GM19395 (cell line): ENCODE data around the gene OR56B1.
A peak's percentile ranks its signal among the peaks of the same experiment; 100 is the strongest.
"Not testable (repeated sequence)": the region's sequence is repeated elsewhere in the genome, so short reads cannot be mapped to it uniquely, and the experiment has no call there.

ENCODE experiments used
- ATAC-seq: cut with Tn5 transposase; IDR thresholded peaks from one replicate; pipeline ENCODE4 v1.9.1; 2021; ENCODE audit warnings: mild to moderate bottlenecking, moderate library complexity; ENCODE audit not compliant: unreplicated experiment

Gene OR56B1

GRCh38 chr11:5736396-5736795 is at the start of gene OR56B1:
OR56B1 (plus strand) TSS chr11:5736448; CDS start chr11:5736517, 69 bp downstream.
- no peak for ATAC-seq

- no peak for ATAC-seq
Measured at GRCh38 chr11:5688482-5688881, 47.8 kb upstream of the OR56B1 start.

GRCh38 chr11:5689551-5689983 is 46.7 kb upstream of the OR56B1 start, which contains the start of gene TRIM22:
TRIM22 (plus strand) TSS chr11:5689790; CDS start chr11:5696233, 6,443 bp downstream.
- ATAC-seq: peak; percentile 77

GRCh38 chr11:5690216-5690615 is 46.0 kb upstream of the OR56B1 start:
- no peak for ATAC-seq

- ATAC-seq: no peak
Measured at GRCh38 chr11:5690736-5691135, 45.5 kb upstream of the OR56B1 start.

GRCh38 chr11:5691238-5691963 is 44.8 kb upstream of the OR56B1 start:
- ATAC-seq: not testable (repeated sequence)

GRCh38 chr11:5691964-5692361 is 44.3 kb upstream of the OR56B1 start:
- ATAC-seq: no peak

- no peak for ATAC-seq
Measured at GRCh38 chr11:5694642-5695041, 41.6 kb upstream of the OR56B1 start.

- ATAC-seq: no peak
Measured at GRCh38 chr11:5695580-5695979, 40.7 kb upstream of the OR56B1 start.

- ATAC-seq: no peak
Measured at GRCh38 chr11:5696210-5696609, 40.0 kb upstream of the OR56B1 start.

GRCh38 chr11:5698281-5698680 is 38.0 kb upstream of the OR56B1 start:
- ATAC-seq: no peak

- no peak for ATAC-seq
Measured at GRCh38 chr11:5700421-5701054, 35.7 kb upstream of the OR56B1 start.

- no peak for ATAC-seq
Measured at GRCh38 chr11:5701055-5701577, 35.1 kb upstream of the OR56B1 start.

- peak; percentile 84 for ATAC-seq
Measured at GRCh38 chr11:5703741-5704536, 32.3 kb upstream of the OR56B1 start.

- ATAC-seq: no peak
Measured at GRCh38 chr11:5705688-5706087, 30.6 kb upstream of the OR56B1 start.

- no peak for ATAC-seq
Measured at GRCh38 chr11:5712507-5712906, 23.7 kb upstream of the OR56B1 start.

GRCh38 chr11:5713695-5714094 is 22.6 kb upstream of the OR56B1 start:
- no peak for ATAC-seq

GRCh38 chr11:5716518-5716917 is 19.7 kb upstream of the OR56B1 start:
- not testable (repeated sequence) for ATAC-seq

GRCh38 chr11:5719703-5720495 is 16.3 kb upstream of the OR56B1 start:
- no peak for ATAC-seq

GRCh38 chr11:5722622-5723021 is 13.6 kb upstream of the OR56B1 start:
- ATAC-seq: no peak
